Activated CD4-positive, alpha-beta T cell treated with anti-CD3 and anti-CD28 coated beads, Interleukin-10, Interleukin-2, amounts not matched to agents 100 ng/mL and 50 ng/mL, durations not matched to agents 16 hours and 8 hours (primary cell): ENCODE measurements around the gene POU6F2.
"Not testable (repeated sequence)": the region's sequence is repeated elsewhere in the genome, so short reads cannot be mapped to it uniquely, and the experiment has no call there.

ENCODE experiments used
- DNase-seq: peaks from one replicate; pipeline ENCODE4 v3.0.0-alpha.2; 2020

Gene POU6F2

DNA sequence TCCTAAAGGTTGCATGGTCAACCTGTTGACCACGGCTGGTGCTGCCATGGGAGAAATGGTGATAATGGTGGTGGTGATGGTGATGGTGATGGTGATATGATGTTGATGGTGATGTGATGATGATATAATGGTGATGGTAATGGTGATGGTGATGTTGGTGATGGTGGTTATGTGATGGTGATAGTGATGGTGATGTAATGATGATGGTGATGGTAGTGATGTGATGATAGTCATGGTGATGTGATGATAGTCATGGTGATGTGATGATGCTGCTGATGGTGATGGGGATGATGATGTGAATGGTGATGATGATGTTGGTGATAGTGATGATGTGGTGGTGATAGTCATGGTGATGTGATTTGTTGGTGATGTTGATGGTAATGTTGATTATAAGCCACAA is 23.9 kb downstream of the POU6F2 start:
- DNase-seq = no peak

- DNase-seq = no peak
These were observed 25.0 kb downstream of the POU6F2 start for GRCh38 chr7:39002755-39003154.

GRCh38 chr7:39005036-39005435 is 27.3 kb downstream of the POU6F2 start:
- no peak for DNase-seq

DNA sequence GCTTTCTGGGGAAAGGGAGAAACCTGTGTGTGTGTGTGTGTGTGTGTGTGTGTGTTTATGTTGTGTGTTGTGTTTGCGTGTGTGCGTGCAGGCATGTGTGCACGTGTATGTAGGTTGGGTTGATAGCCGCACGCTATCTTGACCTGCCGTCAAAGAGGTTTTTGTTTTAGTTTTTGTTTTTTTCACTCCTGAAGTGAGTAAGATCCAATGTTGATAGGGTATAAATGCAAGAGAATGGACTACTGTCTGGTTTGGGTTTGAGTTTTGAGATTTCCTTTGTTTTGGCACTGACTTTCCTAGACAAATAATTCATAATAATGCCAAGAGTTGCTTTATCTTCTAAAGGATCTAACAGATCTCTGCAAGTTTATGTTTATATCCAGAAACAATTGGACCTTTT is 27.8 kb downstream of the POU6F2 start:
- no peak for DNase-seq

DNA sequence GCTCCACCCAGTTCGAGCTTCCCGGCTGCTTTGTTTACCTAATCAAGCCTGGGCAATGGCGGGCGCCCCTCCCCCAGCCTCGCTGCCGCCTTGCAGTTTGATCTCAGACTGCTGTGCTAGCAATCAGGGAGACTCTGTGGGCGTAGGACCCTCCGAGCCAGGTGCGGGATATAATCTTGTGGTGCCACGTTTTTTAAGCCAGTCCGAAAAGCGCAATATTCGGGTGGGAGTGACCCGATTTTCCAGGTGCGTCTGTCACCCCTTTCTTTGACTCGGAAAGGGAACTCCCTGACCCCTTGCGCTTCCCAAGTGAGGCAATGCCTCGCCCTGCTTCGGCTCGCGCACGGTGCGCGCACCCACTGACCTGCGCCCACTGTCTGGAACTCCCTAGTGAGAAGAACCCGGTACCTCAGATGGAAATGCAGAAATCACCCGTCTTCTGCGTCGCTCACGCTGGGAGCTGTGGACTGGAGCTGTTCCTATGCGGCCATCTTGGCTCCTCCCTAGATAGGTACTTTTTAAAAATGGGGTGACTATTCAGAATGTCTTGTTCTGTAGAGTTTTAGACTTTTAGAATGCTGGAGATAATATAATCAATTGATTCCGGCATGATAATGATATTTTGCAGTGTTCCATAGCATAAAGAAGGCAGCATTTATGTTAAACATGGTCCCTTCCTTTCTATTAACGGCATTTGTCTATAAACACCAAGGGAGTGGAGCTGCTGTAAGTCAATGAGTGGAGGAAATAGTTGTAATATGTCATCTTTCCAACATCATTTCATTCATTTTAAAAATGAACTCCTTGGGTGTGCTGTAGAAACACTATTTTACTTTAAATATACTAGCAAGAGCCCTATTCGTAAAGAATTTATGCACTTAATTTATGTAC is 35.6 kb downstream of the POU6F2 start:
- DNase-seq = not testable (repeated sequence)

- DNase-seq = no peak
These were observed 38.9 kb downstream of the POU6F2 start for GRCh38 chr7:39016609-39017008.

DNA sequence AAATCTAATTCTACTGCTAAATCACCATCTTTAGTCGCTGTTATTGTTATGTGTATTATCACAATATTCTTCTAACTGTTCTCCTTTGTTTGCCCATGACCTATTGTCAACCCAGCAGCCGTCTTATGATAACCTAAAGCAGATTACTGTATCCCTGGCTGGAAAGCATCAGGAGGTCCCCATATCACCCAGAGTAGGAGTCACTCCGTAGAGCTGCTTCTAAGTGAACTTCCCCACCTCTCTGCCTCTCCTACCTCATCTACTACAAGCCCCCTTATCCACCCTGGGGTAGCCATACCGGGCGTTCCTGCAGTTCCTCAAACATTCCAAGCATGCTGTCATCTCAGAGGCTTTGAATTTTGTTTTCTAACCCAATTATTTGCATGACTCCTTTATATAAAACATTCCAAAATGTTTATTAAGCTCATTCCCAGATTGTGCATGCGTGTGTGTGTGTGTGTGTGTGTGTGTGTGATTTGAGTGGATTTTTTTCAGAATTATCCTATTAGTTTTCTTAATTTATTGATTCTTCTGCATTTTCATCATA is 39.7 kb downstream of the POU6F2 start:
- no peak for DNase-seq

- DNase-seq = no peak
These were observed 45.1 kb downstream of the POU6F2 start for GRCh38 chr7:39022796-39023195.

DNA sequence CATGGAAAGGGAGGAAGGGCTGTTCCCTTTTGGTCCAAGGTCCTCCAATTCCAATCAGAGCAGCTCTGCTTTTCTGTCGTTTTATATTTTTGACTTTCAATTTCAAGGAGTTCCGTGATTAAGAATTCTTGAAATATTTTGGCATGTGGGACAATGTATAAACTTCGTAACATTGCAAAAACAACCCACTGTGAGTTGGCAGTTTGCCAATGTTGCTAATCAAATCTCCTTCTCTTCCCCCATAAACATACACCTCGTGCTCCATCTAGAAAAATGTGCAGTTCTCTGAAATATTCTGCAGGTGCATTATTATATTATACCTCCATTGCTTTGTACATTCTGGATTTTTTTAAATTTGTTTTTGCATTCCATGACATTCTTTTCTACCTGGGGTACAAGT is 49.8 kb downstream of the POU6F2 start:
- DNase-seq = no peak

- DNase-seq = no peak
These were observed 56.3 kb downstream of the POU6F2 start for GRCh38 chr7:39033885-39034624.

DNA sequence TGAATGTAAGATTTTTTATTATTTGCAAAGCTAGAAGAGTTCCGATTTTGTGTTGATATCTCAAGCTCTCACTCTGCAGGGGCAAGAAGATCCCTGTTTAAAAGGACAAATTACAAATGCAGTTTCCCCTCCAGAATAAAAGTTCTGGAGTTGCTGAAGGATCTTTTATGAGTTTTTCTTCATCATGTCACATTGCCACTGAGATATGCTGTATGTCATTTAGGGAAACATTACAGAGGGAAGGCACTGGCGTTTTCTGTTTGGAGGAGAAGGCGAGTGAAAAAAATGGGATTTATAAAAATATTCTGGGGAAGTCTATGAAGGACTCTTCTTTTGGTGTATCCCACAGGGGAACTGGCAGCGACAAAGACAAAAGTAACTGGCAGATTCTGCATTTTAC is 57.4 kb downstream of the POU6F2 start:
- DNase-seq = no peak

- DNase-seq = no peak
These were observed 58.2 kb downstream of the POU6F2 start for GRCh38 chr7:39035903-39036302.

DNA sequence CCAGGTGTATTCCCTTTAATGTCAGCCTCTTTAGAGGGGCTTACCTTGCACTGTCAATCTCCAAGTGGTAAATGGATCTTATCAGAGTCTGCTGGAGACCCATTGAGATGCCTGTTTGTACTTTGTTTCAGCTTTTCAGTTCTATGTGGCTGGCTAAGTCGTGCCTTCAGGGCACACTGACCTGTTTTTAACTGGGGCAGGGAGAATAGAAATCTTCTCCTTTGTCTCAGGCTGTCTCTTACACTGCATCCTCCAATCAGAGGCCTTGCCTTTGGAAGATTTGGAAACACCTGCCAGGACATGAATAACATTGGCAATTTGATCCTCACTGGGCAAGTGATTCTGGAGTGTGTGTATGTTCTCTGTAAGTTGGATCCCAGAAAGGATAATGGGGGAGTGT is 65.0 kb downstream of the POU6F2 start:
- DNase-seq = no peak

- no peak for DNase-seq
These were observed 65.8 kb downstream of the POU6F2 start for GRCh38 chr7:39043531-39043930.

- no peak for DNase-seq
These were observed 66.8 kb downstream of the POU6F2 start for GRCh38 chr7:39044489-39044888.

DNA sequence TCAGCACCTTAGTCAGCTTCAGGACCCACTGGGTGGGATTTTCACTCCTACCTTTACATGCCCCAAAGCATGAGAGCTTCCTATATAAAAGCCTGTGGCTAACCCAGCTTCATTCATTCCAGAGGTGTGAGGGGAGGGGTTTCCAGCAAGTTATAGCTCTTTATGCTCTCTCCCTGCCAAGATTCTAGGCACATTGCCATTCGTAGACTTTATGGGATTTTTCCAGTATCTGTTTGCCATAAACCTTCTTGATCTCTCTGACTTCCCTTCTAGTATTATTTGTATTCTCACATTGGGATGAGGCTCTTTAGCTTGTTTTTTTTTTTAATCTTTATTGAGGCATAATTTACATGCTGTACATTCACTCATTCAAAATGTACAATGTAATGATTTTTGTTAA is 67.5 kb downstream of the POU6F2 start:
- DNase-seq = no peak

DNA sequence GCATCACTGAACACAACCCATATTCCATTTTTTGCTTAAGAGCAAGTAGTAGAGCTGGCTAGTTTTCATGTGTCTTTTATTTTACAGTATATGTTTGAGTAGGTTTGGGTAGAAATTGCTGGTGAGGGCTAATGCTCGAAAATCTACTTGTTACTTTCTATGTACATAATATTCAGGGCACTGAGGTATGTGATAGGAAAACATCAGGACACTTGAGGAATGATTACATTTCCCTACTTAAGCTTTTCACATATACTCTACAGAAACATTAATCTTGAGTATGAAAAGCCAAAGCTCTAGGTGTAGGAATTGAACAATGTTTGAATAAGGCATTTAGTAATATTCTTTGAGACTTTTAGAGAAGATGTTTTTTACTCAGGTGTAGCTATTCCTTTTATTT is 73.6 kb downstream of the POU6F2 start:
- DNase-seq = no peak

- no peak for DNase-seq
These were observed 74.0 kb downstream of the POU6F2 start for GRCh38 chr7:39051707-39052106.

DNA sequence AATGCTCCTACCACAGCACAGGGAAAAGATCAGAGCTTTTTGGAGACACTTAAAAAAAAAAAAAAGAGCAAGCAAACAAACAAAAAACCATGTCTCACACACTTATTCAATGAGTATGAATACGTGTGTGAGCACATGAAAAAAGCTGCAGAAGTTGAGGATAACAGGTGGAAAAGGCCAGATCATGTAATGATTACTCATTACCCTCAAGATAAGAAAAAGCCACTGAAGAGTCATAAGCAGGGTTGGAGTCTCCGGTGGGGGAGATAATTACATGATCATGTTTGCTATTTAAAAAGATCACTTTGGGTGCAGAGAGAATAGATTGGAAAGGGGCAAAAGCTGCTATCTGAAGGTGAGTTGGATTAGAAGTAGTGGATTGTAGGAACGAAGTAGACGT is 77.0 kb downstream of the POU6F2 start:
- DNase-seq = no peak

DNA sequence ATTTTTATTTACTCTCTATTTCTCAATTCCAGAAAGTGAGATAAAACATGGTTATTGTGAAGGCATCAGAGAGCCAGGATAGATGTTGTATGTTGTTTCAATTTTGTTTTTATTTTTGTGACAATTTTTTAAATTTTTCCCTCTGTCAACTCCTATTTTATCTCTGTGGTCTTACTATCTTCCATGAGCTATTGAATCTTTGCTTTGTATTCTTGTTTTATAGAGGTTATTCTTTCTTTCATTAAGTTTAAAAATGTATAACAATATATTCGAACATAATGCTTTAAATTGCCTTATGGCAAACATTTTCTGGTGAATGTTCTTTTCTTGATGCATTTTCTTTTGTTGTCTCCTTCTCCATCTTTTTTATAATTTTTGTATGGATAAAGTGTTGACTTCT is 78.4 kb downstream of the POU6F2 start:
- DNase-seq = no peak

GRCh38 chr7:39062811-39063210 is 85.1 kb downstream of the POU6F2 start:
- no peak for DNase-seq

DNA sequence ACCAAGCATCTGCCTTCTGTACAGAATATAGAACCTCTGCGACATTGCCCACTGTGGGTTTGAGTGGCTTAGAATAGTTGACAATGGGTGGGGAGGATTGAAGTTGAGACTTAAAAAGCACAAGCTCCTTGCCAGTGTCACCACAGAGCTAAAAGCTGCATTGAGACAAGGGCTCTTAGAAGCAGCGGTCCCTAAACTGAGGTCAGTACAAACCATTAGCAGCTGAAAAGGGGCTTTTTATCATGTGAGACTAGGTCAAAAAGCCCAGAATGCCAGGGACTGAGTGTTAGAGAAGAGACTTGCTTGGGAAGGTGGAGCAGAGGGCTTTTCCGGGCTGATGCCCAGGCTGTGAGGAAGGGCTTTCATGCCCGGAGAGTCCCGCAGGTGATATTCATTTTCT is 91.3 kb downstream of the POU6F2 start:
- no peak for DNase-seq

DNA sequence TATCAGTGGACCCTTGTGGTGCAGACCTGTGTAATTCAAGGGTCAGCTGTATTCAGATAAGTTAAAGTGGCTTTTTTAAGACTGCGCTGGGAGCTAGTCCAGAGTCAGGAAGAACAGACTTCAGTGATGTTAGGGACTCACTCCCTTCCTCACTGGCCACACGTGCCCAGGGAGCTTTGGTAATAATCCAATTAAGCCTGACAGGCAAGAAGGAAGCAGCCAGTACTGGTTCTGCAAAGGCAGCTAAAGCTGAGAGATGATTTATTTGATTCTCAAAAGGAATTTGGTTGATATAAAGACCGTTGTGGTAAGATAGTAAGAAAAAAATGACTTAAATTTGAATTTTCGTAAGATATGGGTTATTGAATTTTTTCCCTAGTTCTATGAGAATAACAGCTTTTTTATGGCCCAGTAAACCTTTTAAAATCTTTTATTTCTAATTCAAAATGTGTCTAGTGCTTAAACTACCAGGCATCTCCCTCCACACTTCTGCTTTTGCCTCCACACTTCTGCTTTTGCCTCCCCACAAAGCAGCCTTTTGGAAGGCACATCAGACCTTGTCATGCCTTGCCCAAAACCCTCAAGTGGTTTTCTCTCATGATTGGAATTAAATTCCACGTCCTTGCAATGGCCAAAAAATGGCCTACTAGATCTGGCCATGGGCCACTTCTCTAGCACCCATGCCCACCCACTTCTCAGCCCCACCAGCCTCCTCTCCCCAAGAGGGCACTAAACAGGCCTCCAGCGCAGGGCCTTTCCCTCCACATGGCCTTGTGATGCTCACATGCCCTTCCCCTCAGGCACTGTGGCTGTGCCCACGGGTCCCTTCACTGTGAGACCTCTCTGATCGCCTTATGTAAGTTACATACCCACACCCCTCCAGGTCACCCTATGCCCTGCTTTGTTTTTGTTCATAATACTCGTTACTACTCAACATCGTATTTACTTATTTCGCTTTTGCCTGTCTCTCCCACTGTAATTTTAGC is 92.5 kb downstream of the POU6F2 start:
- no peak for DNase-seq
